Stimulated activated CD8-positive, alpha-beta memory T cell treated with anti-CD3 and anti-CD28 coated beads, Interleukin-15, amount 100 ng/mL, for 1 hour (primary cell): Measurements from ENCODE around the gene ID1.
"Not testable (repeated sequence)": the region's sequence is repeated elsewhere in the genome, so short reads cannot be mapped to it uniquely, and the experiment has no call there.

Experiments used
- DNase-seq: peaks from one replicate; pipeline ENCODE4 v3.0.0-alpha.2; 2020; ENCODE audit warnings: low read depth

The ID1 gene

DNA sequence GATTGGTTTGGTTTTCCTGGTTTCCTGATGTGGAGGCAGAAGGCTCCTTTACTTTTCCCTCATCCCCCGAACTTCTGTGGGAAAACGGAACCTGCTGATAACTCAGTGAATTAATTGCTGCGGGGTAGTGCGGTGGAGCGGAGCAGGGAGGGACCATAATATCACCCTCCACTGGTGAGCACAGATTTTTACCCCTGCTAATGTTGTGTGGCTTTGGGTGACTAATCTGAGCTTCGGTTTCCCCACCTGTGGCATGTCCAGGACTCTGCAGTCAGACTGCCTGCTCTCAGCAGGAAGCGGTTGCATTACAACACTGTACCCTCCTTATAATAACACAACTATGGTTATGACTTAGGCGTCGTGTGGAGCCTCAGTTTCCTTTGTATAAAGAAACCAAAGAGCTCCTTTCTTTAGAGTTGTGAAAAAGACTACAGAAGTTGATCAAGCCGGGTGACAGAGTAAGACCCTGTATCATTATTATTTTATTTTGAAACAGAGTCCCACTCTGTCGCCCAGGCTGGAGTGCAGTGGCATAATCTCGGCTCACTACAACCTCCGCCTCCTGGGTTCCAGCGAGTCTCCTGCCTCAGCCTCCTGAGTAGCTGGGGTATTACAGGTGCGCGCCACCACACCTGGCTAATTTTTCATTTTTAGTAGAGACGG is 2.2 kb upstream of the ID1 start:
- DNase-seq = no peak

DNA sequence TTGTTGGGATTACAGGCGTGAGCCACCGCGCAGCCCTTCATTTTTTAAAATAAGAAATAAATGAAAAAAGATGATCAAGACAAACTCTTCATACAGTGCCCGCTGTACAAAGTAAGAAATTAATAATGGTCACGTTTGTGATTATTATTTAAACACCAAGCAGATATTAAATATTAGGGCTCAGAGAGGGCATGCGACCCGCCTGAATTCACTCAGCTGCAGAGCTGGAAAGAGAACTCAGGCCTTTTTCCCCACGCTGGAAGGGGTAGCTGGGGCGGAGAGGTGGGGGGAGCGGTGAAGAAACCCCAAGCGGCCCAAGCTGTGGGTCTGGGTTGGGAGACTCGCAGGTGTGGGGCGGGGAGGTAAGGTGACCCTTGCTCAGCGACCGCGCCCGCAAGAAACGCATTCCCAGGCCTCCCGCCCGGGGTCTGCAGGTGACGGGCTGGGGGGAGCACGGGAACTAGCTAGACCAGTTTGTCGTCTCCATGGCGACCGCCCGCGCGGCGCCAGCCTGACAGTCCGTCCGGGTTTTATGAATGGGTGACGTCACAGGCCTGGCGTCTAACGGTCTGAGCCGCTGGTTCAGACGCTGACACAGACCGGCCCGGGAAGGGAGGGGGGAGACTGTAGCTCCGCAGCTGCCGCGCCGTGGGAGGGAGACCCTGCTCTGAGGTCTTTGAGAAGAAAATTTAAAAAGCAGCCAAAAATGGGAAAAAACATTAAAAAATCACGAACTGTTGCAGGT is 1.1 kb upstream of the ID1 start:
- peak; percentile 31 for DNase-seq

DNA sequence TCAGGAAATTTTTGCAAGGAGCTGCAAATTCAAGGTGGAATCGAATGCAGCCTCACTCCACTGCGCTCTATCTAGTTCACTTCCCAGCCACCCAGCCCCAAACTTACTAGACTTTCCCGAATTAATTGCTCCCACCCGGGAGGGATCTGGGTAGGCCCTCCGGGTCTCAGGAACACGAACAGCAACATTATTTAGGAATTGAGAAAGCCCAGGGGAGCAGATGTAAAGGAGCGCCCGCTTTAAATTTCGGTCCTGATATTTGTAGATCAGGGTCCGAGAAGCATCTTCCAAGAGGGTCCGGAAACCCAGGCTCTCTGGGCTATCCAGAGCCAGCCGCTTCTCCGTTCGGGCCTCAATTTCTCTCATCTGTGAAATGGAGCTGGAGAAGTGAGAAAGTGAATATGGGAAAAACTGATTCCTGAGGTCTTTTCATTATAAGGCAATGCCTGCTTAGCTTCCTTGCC is 490 bp upstream of the ID1 start:
- DNase-seq = no peak

DNA sequence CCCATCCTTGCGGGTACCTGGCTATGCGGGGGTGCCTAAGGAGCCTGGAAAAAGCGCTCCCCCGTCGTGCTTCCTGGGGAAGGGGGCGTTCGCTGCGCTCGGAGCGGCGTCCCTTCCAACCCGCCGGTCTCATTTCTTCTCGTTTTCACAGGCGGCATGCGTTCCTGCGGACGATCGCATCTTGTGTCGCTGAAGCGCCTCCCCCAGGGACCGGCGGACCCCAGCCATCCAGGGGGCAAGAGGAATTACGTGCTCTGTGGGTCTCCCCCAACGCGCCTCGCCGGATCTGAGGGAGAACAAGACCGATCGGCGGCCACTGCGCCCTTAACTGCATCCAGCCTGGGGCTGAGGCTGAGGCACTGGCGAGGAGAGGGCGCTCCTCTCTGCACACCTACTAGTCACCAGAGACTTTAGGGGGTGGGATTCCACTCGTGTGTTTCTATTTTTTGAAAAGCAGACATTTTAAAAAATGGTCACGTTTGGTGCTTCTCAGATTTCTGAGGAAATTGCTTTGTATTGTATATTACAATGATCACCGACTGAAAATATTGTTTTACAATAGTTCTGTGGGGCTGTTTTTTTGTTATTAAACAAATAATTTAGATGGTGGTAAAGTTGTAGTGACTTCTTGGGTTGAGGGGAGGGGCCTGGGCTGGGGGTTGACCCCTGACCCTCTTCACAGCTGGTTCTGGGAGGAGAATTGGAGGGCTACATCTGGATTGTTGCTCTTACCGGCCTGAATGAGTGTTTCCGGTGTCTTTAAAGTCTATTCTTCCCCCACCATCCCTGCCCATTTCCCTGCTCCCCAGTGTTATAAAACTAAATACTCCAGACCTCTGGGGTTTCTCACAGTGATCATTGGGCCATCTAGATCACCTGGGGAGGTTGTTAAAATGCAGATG is 1.1 kb downstream of the ID1 start:
- DNase-seq = no peak

DNA sequence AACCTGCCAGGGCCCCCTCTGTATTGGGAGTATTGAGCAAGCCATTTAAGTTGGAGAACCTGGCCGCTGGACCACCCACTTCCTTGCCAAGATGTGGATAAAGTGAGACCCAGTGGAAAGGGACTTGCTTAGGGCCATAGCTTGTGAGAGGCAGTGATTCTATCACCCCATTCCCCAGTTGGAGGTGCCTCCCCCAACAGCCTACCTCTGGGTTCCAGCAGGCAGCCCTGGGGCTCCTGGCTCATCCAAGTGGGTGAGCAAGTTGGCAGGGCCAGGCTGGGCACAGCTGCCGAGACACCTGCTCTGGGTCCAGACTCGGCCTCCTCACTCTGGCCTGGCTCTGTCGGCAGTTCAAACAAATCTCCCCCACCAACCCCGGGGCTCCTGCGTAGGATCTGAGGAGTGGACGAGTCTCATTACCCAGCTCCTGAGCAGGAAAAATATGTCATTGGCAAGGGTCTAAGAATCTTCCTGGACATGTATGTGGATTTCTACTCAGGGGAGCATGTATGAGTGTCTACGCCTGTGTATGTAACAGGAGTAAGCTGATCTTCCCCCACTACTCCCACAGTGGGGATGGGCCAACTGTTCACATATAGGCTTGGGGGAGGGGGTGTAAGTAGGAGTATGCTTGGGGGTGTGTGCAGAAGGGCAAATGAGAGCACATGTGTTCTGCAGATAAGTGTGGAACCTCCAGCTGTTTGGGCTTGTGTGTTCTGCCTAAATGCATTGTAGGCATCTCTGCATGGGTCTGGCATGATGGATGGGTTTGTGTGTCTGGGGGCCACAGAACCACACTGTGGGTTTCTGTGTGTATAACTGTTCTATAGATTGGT is 1.9 kb downstream of the ID1 start:
- no peak for DNase-seq

DNA sequence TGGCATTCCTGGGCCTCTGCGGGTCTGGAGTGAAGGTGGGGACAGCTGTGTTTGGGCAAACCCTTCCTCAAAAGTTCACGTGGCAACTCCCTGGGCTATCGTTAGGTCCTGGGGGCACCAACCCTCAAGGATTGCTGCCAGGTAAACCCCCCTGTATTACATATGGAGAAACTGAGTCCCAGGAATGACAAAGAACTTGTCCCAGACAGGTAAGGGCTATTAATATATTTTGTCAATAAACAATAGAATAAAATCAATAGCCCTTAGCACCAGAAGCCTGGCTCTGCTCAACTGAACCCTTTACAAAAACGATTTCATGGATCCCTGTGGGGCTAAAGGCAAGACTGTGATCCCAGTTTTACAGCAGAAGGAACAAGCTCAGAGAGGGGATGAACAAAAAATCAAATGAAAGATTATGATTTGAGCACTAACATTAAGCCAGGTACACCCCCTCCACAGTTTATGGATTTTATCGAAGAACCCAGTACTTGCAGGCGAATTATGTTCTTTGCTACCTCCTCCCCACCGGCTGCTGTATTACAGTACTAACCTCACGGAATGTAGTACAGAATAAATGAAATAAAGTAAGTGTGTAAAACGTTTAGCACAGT is 2.7 kb downstream of the ID1 start:
- no peak for DNase-seq

DNA sequence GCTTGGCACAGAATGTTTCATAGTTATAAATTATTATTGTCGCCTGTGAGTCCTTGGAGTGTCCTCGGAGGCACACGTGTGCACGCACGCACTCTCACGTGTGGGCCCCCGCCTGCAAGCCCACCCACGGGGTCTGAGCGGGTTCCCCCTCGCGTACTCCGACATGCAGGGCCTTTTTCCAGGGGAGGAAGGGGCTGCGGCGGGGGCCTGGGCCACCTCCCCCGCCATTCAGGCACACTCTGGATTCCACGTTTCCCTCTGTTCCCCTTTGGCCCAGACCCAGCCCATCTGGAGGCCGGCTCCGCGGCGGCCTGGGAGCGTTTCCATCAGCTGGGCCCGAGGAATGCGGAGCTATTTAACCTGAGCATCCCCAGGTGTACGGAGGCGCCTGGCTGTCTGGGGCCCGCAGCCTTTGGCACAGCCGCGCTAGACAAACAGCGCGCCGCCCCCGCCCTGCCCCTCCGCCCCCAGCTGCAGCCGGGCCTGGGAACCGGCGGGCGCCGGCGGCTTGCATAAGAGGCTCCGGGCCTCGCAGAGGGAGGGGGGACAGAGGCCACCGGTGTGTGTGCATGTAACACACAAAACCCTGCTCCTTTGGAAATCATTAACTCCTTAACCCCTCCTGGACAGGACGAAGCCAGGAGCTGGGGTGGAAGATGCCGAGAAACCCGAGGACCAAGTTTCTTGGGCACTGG is 3.3 kb downstream of the ID1 start:
- DNase-seq = no peak

DNA sequence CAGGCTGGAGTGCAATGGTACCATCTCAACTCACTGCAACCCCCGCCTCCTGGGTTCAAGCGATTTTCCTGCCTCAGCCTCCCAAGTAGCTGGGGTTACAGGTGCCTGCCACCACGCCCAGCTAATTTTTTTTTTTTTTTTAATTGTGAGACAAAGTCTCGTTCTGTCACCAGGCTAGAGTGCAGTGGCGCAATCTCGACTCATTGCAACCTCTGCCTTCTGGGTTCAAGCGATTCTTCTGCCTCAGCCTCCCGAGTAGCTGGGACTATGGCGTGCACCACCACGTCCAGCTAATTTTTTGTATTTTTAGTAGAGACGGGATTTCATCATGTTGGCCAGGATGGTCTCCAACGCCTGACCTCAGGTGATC is 7.2 kb downstream of the ID1 start:
- not testable (repeated sequence) for DNase-seq

DNA sequence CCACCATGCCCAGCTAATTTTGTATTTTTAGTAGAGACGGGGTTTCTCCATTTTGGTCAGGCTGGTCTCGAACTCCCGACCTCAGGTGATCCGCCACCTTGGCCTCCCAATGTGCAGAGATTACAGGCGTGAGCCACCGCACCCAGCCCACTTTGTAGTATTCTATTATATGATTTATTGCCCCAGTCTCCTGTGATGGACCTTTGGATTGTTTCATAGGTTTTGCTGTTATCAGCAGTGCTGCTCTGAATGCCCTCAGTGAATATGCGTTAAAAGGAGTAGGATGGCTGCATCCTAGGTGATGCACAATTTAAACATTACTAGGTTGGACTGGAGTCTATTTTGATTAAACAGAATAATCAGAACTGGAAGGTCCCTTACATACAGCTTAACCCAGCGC is 10.3 kb downstream of the ID1 start:
- no peak for DNase-seq

DNA sequence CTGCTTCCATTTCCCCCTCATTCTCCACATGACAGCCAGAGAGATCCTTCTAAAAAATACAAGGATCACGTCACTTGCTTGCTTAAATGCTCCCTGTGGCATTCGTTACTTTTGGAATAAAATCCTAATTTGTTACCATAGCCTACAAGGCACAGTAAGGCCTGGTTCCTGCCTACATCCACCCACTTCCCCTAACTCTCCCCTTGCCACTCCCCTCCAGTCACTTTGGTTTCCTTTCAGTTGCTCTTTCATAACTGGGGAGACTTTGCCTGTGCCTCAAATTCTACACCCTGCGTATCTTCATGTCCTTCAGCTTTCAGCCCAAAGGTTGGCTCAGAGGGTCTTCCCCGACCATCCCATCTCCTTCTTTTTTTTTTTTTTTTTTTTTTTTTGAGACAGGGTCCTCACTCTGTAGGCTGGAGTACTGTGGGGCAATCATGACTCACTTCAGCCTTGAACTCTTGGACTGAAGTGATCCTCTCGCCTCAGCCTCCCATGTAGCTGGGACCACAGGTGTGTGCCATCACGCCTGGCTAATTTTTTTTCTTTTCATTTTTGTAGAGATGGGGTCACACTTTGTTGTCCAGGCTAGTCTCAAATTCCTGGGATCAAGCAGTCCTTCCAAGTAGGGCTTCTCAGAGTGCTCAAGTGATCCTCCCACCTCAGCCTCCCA is 12.5 kb downstream of the ID1 start:
- no peak for DNase-seq

DNA sequence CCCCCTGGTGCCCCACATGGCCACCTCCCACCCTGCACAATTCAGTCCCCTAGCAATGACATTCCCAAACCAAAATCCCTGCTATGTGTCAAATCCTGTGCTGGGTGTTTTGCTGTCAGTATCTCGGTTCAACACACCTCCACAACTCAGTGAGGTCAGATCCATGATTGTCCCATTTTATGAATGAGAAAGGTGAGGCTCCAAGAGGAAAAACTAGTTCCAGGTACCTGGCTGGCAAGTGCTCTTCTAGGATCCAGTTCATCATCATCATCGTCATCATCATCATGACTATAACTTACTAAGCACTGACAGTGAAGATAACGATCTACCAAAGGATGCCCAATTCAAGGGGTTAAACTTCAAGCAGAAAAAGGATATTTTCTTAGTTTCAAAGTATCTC is 15.2 kb downstream of the ID1 start:
- no peak for DNase-seq

DNA sequence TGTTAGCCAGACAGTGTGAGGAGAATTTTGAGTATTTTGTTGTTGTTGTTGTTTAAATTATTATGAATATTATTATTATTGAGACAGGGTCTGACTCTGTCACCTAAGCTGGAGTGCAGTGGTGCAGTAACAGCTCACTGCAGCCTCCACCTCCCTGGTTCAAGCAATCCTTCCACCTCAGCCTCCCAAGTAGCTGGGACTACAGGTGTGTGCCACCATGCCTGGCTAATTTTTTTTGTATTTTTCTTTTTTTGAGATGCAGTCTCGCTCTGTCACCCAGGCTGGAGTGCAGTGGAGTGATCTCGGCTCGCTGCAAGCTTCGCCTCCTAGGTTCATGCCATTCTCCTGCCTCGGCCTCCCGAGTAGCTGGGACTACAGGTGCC is 18.0 kb downstream of the ID1 start:
- DNase-seq = not testable (repeated sequence)

DNA sequence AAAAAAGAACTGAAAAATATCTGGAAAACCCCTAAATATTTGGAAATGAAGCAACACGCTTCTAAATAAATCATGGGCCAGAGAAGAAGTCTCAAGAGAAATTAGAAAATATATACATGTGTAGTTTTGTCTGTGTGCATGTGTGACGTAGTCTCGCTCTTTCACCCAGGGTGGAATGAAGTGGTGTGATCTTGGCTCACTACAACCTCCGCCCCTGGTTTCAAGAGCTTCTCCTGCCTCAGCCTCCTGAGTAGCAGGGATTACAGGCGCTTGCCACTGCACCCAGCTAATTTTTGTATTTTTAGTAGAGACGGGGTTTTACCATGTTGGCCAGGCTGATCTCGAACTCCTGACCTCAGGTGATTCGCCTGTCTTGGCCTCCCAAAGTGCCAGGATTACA is 21.4 kb downstream of the ID1 start:
- DNase-seq = not testable (repeated sequence)

DNA sequence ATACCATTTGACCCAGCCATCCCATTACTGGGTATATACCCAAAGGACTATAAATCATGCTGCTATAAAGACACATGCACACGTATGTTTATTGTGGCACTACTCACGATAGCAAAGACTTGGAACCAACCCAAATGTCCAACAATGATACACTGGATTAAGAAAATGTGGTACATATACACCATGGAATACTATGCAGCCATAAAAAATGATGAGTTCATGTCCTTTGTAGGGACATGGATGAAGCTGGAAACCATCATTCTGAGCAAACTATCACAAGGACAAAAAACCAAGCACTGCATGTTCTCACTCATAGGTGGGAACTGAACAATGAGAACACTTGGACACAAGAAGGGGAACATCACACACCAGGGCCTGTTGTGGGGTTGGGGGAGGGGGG is 23.0 kb downstream of the ID1 start:
- not testable (repeated sequence) for DNase-seq

DNA sequence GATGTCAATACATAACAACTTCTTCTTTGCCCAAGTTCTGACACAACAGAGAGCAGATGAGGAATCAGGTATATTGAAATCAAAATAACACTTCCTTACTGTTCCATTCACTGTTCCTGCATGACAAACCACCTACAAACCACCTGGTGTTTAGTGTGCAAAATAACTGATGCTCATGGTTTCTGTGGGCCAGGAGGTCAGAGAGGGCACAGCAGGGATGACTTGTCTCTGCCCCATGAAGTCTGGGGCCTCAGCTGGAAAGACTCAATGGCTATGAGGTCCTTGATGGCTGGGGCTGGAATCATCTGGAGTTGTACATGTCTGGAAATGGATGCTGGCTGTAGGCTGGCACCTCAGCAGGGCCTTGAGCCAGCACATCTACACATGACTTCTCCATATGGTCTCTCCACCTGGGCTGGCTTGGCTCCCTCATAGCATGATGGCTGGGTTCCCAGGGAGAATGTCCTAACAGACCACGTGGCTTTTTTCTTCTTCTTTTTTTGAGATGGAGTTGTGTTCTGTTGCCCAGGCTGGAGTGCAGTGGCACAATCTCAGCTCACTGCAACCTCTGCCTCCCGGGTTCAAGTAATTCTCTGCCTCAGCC is 25.2 kb downstream of the ID1 start:
- no peak for DNase-seq

DNA sequence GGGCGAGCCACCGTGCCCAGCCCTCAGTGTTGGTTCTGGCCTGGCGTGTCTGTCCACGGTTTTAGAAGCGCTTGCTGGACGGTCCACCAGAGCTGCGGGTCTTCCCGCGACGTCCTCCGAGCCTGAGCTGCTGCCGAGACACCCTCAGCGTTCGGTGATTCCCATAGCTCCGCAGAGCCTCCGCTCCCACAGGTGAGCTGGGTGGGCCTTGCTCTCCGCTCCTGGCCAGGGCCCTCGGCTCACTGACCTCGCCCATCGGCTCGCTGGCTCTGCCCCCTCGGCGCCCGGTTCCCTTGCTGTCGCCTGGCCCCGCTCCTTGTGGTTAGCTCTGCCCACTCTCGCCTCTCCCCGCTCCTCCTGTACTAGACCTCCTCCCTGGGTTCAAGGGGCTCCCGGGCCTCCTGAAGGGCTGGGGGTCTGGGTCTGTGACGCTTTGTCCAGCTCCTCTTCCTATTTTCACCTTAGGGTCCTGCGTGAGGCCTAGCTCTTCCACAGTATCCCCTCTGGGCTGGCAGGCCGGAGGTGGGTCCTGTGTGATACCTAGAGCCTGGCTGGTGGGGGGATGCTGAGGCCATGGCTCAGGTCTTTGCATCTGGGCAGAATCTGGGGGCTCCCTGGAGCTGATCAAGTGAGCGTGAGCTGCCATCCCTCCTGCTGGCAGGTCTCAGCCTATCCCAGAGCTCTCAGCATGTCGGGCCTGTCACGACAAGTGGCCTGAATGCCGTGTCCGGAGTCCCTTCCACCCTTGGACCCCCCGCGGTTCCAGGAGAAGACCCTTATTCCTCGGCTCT is 27.7 kb downstream of the ID1 start:
- no peak for DNase-seq

DNA sequence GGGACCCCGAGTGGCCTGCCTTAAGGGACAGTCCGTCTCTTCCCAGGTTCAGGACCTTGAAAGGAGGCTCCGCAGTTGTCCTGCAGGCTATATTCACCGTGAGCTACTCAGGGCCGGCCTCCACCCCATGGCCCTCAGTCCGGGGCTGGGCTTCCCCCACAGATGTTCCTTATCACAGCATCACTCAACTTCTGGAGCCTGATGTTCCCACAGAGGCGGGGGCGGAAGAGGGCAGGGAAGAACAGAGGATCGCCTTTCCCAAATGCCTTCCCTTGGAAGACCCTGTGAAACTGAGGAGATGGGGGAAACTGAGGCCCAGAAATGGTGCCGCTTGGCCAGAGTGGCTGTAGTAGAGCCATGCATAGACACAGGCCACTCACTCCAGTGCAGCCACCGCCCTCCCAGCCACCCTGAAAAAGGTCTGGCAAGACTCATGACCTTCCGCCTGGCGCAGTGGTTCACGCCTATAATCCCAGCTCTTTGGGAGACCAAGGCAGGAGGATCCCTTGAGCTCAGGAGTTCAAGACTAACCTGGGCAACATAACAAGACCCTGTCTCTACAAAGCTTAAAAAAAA is 28.3 kb downstream of the ID1 start:
- DNase-seq = no peak

DNA sequence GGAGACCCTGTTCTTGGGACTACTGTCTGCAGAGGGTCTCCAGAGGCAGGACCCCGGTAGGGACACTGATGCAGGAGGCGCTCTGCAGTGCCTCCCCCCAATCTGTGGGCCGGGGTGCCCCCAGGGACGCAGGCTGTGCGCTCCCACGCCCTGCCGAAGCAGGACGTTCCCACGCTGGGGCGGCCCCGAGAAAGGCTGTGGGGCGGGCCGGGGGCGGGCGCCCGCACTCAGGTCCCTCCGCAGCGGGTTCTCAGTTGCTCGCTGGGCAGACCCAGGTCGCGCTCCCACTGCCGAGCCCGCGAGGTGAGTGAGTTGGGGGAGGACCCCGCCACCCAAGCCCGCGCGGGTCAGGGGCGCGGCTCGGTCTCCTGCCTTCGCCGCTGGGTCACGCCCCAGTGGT is 32.6 kb downstream of the ID1 start, which contains the start of gene COX4I2:
TSS of gene COX4I2 (plus strand) at position 253 of the 400 bp plus-strand sequence. CDS start 1,106 bp downstream, outside the sequence.
- no peak for DNase-seq

DNA sequence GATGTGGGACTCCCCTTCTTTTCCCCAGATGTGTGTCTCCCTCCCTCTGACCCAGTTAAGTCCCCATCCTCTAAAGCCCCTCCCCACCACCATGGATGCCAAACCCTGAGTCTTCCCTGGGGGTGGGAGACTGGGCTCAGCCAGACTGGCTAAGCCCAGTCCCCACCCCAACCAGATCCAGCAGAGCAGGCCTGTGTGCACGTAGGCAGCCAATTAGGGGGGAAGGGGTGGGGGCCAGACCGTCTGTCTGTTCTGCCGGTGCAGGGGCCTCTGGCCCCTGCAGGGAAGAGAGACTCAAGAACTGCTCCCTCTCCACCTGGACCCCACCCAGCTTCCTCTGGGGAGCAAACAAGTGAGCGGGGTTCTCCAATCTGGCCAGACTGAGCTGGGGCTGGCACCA is 33.2 kb downstream of the ID1 start:
- DNase-seq = no peak
